HG02943 (cell line): ENCODE results near the gene MYO7A.

Experiments
- ATAC-seq: cut with Tn5 transposase; IDR thresholded peaks from one replicate; pipeline ENCODE4 v1.9.1; 2021; ENCODE audit warnings: mild to moderate bottlenecking, low read depth, moderate library complexity; ENCODE audit not compliant: unreplicated experiment

The MYO7A gene

GRCh38 chr11:77110836-77111235, 17.2 kb upstream of the MYO7A start:
- no peak for ATAC-seq

- no peak for ATAC-seq
Observed at GRCh38 chr11:77111277-77111676, 16.8 kb upstream of the MYO7A start.

GRCh38 chr11:77111946-77112345, 16.1 kb upstream of the MYO7A start:
- ATAC-seq: no peak

- ATAC-seq: no peak
Observed at GRCh38 chr11:77112641-77113381, 15.2 kb upstream of the MYO7A start.

DNA sequence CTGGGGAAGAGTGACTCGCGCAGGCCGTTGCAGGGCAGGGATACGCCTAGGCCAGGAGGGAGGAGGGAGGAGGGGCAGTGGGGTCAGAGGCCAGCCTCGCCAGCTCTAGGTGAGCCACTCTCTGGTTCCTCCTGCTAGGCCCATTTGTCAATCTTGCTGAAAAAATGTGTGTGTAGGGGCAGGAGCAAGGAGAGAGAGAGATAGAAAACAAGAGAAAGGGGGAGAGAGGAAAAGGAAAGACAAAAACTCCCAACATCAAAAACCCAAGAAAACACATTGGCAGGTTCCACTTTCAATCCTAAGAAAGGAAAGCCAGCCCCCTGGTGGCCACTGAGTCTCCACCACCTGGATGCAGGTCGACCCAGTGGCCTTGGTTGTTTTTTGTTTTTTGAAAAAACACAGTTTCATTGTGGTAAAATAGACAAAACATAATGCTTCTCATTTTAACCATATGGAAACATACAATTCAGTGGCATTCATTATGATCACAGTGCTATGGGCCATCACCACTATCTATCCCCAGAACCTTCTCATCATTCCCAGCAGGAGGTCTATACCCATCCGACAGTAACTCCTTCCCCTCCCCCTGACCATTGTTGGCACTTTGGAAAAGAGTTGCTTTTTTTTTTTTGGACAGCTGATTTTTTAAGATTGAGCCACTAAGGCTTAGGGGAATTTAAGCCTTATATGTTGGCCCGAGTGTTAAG, 14.5 kb upstream of the MYO7A start:
- ATAC-seq: no peak

DNA sequence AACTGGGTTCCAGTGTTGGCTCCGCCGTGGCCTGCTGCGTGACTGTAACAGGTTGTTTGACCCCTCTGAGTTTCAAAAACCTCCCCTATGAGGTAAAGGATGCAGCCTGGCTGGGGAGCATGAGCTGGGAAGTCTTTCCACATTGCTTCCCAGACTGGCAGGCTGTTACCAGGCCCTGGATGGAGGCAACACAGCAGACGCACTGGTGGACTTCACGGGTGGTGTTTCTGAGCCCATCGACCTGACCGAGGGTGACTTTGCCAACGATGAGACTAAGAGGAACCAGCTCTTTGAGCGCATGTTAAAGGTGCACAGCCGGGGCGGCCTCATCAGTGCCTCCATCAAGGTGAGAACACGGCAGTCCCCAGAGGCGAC, 14.0 kb upstream of the MYO7A start:
- no peak for ATAC-seq

- no peak for ATAC-seq
Observed at GRCh38 chr11:77115181-77115611, 12.8 kb upstream of the MYO7A start.

DNA sequence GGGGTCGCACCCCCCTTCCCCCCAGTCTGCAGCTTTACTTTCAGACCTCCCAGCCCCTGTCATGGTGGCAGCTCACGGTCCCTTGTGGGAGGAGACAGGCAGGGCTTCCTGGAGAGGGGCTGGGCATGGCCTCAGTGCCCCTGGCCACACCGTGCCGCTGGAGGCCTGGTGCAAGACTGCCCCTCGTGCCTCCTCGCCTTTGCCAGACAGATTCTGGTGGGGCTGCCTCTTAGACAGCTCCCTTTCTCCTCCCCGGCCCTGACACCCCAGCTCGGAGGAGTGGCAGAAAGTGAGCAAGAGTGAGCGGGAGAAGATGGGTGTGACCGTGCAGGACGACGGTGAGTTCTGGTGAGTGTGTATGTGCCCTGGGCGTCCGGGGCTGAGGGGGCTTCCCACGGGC, 12.1 kb upstream of the MYO7A start:
- ATAC-seq: no peak

DNA sequence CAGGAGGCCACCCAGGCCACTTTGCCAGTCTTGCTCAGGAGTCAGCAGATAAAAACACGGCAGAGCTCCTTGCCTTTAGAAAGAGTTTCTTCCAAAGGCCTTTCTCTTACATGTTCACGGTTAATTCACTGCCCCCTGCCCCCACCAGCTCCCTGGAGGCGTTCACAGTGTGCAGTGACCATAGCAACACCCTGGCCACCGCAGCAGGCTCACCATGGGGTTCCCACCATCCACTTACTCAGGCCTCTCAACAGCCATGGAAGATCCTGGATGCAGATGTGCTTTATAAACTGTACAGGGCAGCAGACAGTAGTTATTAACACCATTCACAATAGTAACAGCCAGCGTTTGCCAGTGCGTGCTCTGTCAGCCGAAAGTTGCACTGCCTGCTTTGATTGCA, 10.6 kb upstream of the MYO7A start:
- no peak for ATAC-seq

DNA sequence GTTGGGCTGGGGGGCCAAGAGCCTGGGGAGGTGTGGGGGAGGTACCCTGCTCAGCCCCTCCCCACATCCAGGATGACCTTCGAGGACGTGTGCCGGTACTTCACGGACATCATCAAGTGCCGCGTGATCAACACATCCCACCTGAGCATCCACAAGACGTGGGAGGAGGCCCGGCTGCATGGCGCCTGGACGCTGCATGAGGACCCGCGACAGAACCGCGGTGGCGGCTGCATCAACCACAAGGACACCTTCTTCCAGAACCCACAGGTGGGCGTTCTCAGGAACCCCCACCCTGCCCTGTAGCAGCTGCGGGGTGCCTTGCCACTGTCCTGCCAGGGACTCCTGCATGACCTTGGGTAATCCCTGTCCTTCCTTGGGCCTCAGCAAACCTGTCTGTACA, 10.0 kb upstream of the MYO7A start:
- ATAC-seq: no peak

GRCh38 chr11:77118971-77119370, 9.1 kb upstream of the MYO7A start:
- ATAC-seq: no peak

GRCh38 chr11:77119531-77119936, 8.5 kb upstream of the MYO7A start:
- no peak for ATAC-seq

DNA sequence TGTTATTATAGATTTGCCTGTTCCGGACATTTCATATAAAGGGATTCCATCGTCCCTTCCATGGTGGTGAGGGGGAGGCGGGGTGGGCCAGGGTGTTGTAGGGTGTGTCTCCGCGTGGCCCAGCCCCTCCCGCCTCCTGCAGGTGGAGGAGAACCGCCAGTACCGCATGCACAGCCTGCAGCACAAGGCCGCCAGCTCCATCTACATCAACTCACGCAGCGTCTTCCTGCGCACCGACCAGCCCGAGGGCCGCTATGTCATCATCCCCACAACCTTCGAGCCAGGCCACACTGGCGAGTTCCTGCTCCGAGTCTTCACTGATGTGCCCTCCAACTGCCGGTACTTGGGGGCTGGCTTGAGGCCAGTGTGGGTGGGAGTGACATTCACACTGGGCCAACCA, 7.5 kb upstream of the MYO7A start:
- ATAC-seq: no peak

GRCh38 chr11:77121096-77121640, 6.9 kb upstream of the MYO7A start:
- no peak for ATAC-seq

DNA sequence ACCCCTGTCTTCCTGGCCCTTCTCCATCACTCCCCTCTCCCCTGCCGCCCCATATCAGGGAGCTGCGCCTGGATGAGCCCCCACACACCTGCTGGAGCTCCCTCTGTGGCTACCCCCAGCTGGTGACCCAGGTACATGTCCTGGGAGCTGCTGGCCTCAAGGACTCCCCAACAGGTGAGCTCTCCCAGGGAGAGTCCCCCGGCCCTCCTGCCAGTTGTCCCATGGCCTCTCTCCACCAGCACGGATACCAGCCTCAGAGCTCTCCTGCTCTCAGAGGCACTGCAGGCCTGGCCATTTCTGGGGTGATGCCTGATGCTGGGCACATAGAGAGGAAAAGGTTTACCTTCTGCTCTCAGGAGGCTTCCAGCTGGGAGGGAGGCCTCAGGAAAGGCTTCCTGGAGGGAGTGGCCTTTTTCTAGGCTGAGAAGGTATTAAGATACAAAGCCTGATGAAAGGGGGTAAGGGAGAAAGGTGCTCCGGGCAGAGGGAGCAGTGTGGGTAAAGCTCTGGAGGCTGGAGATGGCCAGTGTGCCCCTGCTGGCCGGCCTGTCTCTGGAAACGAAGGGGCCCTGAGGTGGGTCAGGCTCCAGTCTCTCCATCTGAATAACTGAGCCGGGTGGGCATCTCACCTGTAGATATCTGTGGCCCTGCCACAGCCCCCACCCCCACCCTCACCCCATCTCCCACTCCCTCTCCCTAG, 6.0 kb upstream of the MYO7A start:
- ATAC-seq: no peak

DNA sequence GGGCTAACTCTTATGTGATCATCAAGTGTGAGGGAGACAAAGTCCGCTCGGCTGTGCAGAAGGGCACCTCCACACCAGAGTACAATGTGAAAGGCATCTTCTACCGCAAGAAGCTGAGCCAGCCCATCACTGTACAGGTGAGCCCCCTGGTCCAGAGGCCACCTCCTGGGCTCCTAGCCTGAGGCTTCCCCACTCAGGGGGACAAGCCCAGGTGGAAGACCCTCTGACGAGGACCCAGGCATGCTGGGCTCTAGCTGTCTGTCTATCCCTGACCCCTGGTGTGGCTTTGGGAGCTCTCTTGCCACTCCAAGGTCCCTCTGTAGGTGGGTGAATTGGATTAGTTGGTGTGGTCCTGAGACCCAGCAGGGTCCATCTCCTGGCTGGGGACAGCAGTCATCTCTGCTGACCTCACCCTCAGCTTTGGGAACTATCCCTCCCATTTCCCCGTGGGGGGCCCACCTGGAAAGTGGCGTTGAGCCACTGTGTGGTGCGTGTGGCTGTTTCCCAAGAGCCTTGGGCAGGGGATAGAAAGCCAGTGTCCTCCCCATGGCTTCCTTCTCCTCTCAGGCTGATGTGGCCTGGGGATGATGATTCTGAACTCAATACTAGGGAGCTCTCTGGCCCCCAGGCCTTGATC, 5.4 kb upstream of the MYO7A start:
- no peak for ATAC-seq

DNA sequence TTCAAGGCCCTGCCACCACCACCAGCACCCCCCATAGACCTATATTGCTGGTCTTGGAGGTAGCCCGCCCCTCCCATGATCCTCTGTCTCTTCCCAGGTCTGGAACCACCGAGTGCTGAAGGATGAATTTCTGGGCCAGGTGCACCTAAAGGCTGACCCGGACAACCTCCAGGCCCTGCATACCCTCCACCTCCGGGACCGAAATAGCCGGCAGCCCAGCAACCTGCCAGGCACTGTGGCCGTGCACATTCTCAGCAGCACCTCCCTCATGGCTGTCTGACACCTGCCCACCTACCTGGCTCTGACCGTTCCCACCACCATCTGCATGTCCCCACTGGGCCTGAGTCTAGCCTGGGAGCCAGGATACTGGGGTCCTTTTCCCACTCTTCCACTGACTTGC, 4.5 kb upstream of the MYO7A start:
- no peak for ATAC-seq

GRCh38 chr11:77124041-77124440, 4.0 kb upstream of the MYO7A start:
- ATAC-seq: no peak

- no peak for ATAC-seq
Observed at GRCh38 chr11:77124488-77124887, 3.6 kb upstream of the MYO7A start.

DNA sequence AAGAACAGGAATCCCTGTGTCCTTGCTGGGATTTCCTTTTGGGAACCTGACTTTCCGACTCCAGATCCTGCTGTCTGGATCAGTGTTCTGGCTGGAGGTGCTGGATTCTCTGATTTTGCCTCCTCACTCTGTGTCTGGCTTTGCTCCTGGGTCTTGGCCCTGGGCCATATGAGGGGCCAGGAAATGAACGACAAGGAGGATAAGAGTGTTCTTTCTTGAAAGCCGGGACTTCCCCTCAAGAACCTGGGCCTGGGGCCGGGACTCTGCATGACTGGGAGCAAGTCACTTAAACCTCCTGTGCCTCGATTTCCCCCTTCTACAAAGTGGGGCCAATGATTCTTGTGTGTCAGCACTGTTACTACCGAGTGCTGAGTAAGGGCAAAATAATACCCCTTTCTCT, 2.9 kb upstream of the MYO7A start:
- no peak for ATAC-seq

DNA sequence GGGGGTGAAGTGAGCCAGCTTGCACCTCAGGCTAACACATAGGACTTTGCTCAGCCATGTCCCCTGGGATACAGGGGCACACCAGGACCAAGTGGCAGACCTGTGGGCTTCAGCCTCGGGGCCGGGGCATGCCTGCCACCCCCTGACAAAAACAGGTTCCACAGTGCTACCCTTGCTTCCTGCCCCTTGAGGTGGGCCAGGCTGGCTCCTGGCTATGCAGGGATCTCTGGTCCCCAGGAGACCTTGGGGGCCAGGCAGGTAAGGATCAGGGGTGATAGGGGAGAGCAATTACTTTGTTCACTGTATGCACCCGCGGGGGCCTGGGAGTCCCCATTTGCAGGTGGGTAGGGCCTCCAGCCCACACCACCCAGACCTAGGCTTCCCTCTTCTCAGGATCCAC, 2.4 kb upstream of the MYO7A start:
- no peak for ATAC-seq
